ENCODE measurements around the gene FGR. TPM values are rescaled to one million over a fixed set of nuclear protein-coding genes. Genes with fewer than 3 reads are reported as not detected.
"Not testable (repeated sequence)": the region's sequence is repeated elsewhere in the genome, so short reads cannot be mapped to it uniquely, and the experiment has no call there.

The FGR gene
- 28.6 and 28.8 TPM in 2 replicates for total RNA-seq

DNA sequence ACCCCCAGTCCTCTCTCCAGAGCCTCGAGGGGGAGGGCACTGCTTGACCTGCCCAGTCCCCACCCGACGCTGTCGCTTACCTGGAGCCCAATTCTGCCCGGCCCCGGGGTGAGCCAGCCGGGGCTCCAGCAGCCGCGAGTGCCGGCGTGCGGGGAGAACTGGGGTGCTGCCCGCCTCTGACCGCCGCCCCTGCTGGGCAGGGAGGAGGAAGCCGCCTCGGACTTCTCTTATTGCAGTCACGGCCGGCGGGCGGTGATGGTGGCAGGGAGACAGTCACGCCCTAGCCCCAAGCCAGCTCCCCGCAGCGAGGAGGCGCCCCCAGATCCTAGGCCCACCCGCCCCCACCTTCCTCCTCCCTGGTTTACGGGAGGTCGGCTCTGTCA, at the start of gene FGR:
FGR (minus strand) TSS at position 201 of the 383 bp plus-strand sequence. CDS start 11,269 bp downstream, outside the sequence.
- H3K27ac Mint-ChIP-seq = peak within 1 kb of the TSS; percentile 96
- peaks cover 83% of the 10 kb centered on the region for H3K4me1 Mint-ChIP-seq
- intact Hi-C loops (cut with micrococcal nuclease) = loop anchor here (1.0 kb wide), 1 partner anchor 9 kb away; no protein-coding TSS in a partner anchor
- H3K4me3 Mint-ChIP-seq = peak within 1 kb of the TSS; percentile 83
- no peaks in the 10 kb centered on the region for H3K9me3 Mint-ChIP-seq
- CTCF ChIA-PET = interaction anchor here (1.6 to 2.2 kb wide), 2 partner anchors 28 kb away, joined by 4 to 7 read pairs; no protein-coding TSS in a partner anchor
- H3K27me3 Mint-ChIP-seq = no peaks in the 10 kb centered on the region
- peak; percentile 39 for DNase-seq
- TF ChIP-seq, protein P1, sequence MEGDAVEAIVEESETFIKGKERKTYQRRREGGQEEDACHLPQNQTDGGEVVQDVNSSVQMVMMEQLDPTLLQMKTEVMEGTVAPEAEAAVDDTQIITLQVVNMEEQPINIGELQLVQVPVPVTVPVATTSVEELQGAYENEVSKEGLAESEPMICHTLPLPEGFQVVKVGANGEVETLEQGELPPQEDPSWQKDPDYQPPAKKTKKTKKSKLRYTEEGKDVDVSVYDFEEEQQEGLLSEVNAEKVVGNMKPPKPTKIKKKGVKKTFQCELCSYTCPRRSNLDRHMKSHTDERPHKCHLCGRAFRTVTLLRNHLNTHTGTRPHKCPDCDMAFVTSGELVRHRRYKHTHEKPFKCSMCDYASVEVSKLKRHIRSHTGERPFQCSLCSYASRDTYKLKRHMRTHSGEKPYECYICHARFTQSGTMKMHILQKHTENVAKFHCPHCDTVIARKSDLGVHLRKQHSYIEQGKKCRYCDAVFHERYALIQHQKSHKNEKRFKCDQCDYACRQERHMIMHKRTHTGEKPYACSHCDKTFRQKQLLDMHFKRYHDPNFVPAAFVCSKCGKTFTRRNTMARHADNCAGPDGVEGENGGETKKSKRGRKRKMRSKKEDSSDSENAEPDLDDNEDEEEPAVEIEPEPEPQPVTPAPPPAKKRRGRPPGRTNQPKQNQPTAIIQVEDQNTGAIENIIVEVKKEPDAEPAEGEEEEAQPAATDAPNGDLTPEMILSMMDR (IDR thresholded peaks at IDR 0.05) = no peak
- no peaks in the 10 kb centered on the region for H3K36me3 Mint-ChIP-seq (ENCODE audit: low read depth)
- no peak for ATAC-seq (ENCODE audit: low read depth)
- POLR2A ChIA-PET = interaction anchor here (3.7 to 15.1 kb wide), 2 partner anchors 9 to 24 kb away, joined by 22 to 271 read pairs; no protein-coding TSS in a partner anchor

DNA sequence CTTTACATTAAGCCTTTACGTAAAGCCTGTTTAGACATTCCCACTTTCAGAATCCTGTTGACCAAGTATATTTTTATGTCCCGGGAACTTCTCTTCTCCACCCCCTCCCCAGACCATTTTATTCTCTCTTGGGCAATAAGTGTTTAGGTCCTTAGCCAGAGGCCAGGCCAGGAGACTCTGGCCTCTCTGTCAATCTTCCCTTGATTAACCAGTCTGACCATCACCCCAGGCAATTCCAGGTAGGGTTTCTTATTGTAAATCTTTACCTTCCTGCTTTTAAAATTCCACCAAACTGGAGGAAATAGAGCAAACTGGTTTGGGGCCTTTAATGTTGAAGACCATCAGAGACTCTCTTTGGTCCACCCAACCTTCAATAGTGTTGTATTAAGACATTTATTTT, 49.2 kb upstream of the FGR start:
- Mint-ChIP-seq H3K4me1 (no peaks in the 10 kb centered on the region), H3K4me3 (no peak overlapping the region), H3K27me3 (peaks cover 1% of the 10 kb centered on the region), H3K9me3 (peaks cover 11% of the 10 kb centered on the region), H3K27ac (no peak overlapping the region), H3K36me3 (ENCODE audit: low read depth) (peaks cover 7% of the 10 kb centered on the region)
- DNase-seq = no peak
- ATAC-seq (ENCODE audit: low read depth) = no peak
- ChIA-PET POLR2A (no interaction called here), CTCF (no interaction called here)
- TF ChIP-seq, protein P1 (IDR thresholded peaks at IDR 0.05) = no peak
- intact Hi-C loops (cut with micrococcal nuclease) = no loop called here

DNA sequence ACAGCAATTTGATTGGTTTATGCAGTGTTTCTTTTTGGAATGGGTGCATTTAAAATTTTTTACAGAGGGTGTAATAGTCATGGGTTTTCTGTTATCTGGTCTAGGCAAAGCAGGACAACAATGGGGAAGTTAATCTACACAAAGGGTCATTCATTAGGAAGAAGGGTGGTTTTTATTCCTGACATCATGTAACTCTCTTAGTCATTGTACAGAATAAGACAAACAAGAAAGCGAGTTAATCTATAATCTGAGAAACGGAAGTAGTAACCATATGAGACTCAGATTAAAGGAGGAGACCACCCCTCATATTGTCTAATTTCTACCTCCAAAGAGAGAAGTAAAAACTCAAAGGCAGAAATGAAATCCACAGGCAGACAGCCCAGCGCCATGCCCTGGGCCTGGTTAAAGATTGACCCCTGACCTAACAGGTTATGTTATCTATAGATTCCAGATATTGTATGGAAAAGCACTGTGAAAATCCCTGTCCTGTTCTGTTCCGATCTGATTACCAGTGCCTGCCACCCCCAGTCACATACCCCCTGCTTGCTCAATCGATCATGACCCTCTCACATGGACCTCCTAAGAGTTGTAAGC, 47.5 kb upstream of the FGR start:
- Mint-ChIP-seq H3K27ac (no peak overlapping the region), H3K4me1 (no peaks in the 10 kb centered on the region), H3K4me3 (no peak overlapping the region), H3K36me3 (ENCODE audit: low read depth) (peaks cover 7% of the 10 kb centered on the region), H3K9me3 (peaks cover 11% of the 10 kb centered on the region), H3K27me3 (peaks cover 1% of the 10 kb centered on the region)
- CTCF ChIA-PET = no interaction called here
- no peak for DNase-seq
- TF ChIP-seq, protein P1 (IDR thresholded peaks at IDR 0.05) = no peak
- no peak for ATAC-seq (ENCODE audit: low read depth)
- POLR2A ChIA-PET = no interaction called here
- intact Hi-C loops (cut with micrococcal nuclease) = no loop called here

DNA sequence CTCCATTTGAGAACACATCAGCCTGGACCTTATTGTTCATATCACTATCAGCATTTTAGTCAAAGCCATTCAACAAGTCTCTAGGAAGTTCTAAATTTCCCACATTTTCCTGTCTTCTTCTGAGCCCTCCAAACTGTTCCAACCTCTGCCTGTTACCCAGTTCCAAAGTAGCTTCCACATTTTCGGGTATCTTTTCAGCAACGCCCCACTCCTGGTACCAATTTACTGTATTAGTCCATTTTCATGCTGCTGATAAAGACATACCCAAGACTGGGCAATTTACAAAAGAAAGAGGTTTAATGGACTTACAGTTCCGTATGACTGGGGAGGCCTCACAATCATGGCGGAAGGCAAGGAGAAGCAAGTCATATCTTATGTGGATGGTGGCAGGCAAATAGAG, 46.6 kb upstream of the FGR start:
- ATAC-seq (ENCODE audit: low read depth); CTCF ChIA-PET; POLR2A ChIA-PET; H3K4me1 Mint-ChIP-seq; H3K27me3 Mint-ChIP-seq; DNase-seq; H3K27ac Mint-ChIP-seq; H3K4me3 Mint-ChIP-seq; intact Hi-C loops (cut with micrococcal nuclease); H3K36me3 Mint-ChIP-seq (ENCODE audit: low read depth): not testable (repeated sequence)
- peaks cover 11% of the 10 kb centered on the region for H3K9me3 Mint-ChIP-seq

DNA sequence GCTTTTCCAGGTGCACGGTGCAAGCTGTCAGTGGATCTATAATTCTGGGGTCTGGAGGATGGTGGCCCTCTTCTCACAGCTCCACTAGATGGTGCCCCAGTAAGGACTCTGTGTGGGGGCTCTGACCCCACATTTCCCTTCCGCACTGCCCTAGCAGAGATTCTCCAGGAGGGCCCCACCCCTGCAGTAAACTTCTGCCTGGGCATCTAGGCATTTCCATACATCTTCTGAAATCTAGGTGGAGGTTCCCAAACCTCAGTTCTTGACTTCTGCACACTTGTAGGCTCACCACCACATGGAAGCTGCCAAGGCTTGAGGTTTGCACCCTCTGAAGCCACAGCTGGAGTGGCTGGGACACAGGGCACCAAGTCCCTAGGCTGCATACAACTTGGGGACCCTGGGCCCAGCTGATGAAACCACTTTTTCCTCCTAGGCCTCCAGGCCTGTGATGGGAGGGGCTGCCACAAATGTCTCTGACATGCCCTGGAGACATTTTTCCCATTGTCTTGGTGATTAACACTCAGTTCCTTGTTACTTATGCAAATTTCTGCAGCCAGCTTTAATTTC, 45.3 kb upstream of the FGR start:
- H3K27ac Mint-ChIP-seq; intact Hi-C loops (cut with micrococcal nuclease); DNase-seq; H3K4me1 Mint-ChIP-seq; H3K36me3 Mint-ChIP-seq (ENCODE audit: low read depth); ATAC-seq (ENCODE audit: low read depth); POLR2A ChIA-PET; H3K27me3 Mint-ChIP-seq; CTCF ChIA-PET; H3K4me3 Mint-ChIP-seq: not testable (repeated sequence)
- H3K9me3 Mint-ChIP-seq = peaks cover 11% of the 10 kb centered on the region

DNA sequence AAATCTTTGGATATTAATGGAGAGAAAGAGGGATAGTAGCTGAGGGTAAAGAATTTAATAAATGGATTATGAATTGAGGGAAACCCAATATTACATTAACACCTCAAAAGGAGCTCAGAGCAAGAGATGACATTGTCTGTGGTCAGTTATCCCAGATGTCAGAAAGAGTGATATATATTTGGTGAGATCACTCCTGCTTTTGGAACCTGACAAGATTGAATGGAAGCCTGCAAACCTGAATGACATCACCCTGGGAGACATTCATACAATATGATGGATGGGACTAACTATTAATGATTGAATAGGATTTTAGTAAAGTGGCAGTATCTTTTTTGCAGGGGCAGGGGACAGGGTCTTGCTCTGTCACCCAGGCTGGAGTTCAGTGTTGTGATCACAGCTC, 43.8 kb upstream of the FGR start:
- intact Hi-C loops (cut with micrococcal nuclease) = no loop called here
- Mint-ChIP-seq H3K27ac (no peak overlapping the region), H3K9me3 (peaks cover 11% of the 10 kb centered on the region), H3K4me1 (no peaks in the 10 kb centered on the region), H3K4me3 (no peak overlapping the region), H3K36me3 (ENCODE audit: low read depth) (peaks cover 7% of the 10 kb centered on the region), H3K27me3 (no peaks in the 10 kb centered on the region)
- CTCF ChIA-PET = no interaction called here
- TF ChIP-seq, protein P1 (IDR thresholded peaks at IDR 0.05) = no peak
- no peak for DNase-seq
- POLR2A ChIA-PET = interaction anchor here (0.5 to 0.7 kb wide), 3 partner anchors 9 to 78 kb away, joined by 3 read pairs; no protein-coding TSS in a partner anchor
- no peak for ATAC-seq (ENCODE audit: low read depth)

Data from activated B cell treated with CpG ODN at 0.5 μM for 24 hours (primary cell).